ENCODE data around the gene GALNT9.
"Not testable (repeated sequence)": the region's sequence is repeated elsewhere in the genome, so short reads cannot be mapped to it uniquely, and the experiment has no call there.

GALNT9 gene

GRCh38 chr12:132249689-132250478 is 79.5 kb downstream of the GALNT9 start:
- H3K4me1 ChIP-seq (ENCODE audit: control insufficient read depth, insufficient read depth, low read length, unreplicated experiment): no peaks in the 10 kb centered on the region
- H3K27me3 ChIP-seq (ENCODE audit: insufficient read depth, low read length): 0 out of 2 replicates have a peak, but pooled peaks cover 3% of the 10 kb centered on the region
- H3K27ac ChIP-seq (ENCODE audit: low read depth, low read length): no peak overlapping the region
- no peak overlapping the region for H3K4me3 ChIP-seq (ENCODE audit: low read depth, low read length)
- H3K36me3 ChIP-seq (ENCODE audit: insufficient read depth, low read length): no peaks in the 10 kb centered on the region
- H2AFZ ChIP-seq (ENCODE audit: low read length, unreplicated experiment): no peak overlapping the region
- H3K79me2 ChIP-seq (ENCODE audit: control insufficient read depth, insufficient read depth, low read length, unreplicated experiment): no peaks in the 10 kb centered on the region

DNA sequence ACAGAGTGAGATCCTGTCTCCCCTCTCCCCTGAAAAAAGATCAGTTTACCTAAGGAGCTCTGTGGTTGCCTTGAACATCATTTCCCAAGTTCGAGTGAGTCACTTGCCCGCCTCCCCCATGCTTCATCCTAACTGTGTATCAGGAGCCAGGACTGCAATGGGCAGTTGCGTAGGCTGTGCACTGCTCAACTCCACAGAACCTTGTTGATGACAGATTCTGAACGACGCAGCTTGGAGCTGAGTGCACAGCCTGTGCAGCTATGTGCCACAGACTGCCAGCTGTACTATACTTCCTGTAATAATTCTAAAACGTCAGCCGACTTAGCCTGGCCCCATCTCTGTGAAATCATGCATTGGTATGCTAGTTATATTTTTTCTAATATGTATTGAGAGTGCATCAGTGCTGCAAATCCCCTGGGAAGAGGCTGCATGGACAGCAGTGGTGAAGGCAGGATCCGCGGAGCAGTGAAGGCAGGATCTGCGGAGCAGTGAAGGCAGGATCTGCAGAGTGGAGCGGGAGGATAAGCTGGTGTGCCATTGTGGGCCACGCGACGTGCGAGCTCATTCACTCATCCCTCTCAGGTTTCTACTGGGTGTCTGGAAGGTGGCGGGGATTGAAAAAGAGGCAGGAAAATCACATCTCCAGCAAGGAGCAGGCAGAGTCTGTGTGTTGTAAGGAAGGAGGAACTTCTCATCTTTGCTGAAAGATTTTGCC is 80.8 kb downstream of the GALNT9 start:
- no peaks in the 10 kb centered on the region for H3K27me3 ChIP-seq (ENCODE audit: insufficient read depth, low read length)
- H3K4me1 ChIP-seq (ENCODE audit: control insufficient read depth, insufficient read depth, low read length, unreplicated experiment): no peaks in the 10 kb centered on the region
- H2AFZ ChIP-seq (ENCODE audit: low read length, unreplicated experiment): no peak overlapping the region
- no peaks in the 10 kb centered on the region for H3K79me2 ChIP-seq (ENCODE audit: control insufficient read depth, insufficient read depth, low read length, unreplicated experiment)
- no peak overlapping the region for H3K4me3 ChIP-seq (ENCODE audit: low read depth, low read length)
- H3K27ac ChIP-seq (ENCODE audit: low read depth, low read length): no peak overlapping the region
- H3K36me3 ChIP-seq (ENCODE audit: insufficient read depth, low read length): no peaks in the 10 kb centered on the region

DNA sequence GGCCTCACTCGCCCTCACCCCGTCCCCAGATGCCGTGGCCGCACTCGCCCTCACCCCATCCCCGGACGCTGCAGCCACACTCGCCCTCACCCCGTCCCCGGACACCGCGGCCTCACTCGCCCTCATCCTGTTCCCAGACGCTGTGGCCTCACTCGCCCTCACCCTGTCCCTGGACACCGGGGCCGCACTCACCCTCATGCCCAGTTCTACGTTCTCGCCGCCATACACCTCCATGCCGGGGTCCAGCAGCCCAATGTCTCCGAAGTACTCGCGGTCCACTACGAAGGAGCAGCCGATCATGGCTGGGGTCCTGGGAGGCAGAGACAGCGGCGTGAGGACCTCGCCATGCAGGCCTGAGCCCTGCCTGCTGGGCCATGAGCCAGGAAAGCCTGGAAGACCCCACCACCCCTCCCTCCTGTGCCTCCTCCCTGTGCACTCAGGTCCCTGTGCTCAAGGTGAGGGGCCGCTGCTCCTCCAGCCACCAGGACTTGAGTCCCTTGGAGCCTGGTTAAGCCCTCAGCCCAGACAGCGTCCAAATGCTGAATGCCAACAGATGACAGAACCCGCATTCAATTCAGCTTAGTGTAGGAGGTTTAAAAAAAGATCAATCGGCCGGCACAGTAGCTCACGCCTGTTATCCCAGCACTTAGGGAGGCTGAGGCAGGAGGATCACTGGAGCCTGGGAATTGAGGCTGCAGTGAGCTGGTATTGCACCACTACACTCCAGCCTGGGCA is 81.5 kb downstream of the GALNT9 start:
- no peak overlapping the region for H2AFZ ChIP-seq (ENCODE audit: low read length, unreplicated experiment)
- no peaks in the 10 kb centered on the region for H3K27me3 ChIP-seq (ENCODE audit: insufficient read depth, low read length)
- no peaks in the 10 kb centered on the region for H3K4me1 ChIP-seq (ENCODE audit: control insufficient read depth, insufficient read depth, low read length, unreplicated experiment)
- H3K27ac ChIP-seq (ENCODE audit: low read depth, low read length): no peak overlapping the region
- no peak overlapping the region for H3K4me3 ChIP-seq (ENCODE audit: low read depth, low read length)
- H3K36me3 ChIP-seq (ENCODE audit: insufficient read depth, low read length): no peaks in the 10 kb centered on the region
- H3K79me2 ChIP-seq (ENCODE audit: control insufficient read depth, insufficient read depth, low read length, unreplicated experiment): no peaks in the 10 kb centered on the region

DNA sequence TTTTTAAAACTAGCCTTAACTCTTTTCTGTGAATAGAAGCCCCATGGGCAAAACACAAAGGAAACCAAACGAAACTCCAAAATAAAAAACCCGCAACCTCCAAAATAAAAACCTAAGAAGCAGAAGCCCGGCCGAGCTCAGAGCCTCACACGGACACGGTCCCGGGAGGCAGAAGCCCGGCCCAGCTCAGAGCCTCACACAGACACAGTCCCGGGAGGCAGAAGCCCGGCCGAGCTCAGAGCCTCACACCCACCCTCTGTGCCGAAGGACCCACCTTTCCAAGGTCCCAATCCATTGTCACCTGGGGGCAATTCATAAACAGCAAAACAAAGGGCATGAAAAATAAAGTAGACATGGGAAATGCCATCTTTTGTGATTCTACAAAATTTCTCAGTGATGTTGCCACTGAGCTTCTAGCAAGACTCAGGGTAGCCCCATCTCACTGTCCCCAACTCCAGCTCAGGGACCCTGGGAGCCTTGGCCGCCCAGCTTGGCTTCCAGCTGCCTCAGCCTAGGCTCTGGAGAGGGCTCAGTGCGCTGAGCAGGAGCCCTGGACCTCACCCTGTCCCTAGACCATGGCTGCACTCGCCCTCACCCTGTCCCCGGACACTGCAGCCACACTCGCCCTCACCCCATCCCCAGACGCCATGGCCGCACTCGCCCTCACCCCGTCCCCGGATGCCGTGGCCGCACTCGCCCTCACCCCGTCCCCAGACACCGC is 82.2 kb downstream of the GALNT9 start:
- Histone ChIP-seq H3K4me1 (ENCODE audit: control insufficient read depth, insufficient read depth, low read length, unreplicated experiment) (no peaks in the 10 kb centered on the region), H3K27me3 (ENCODE audit: insufficient read depth, low read length) (no peaks in the 10 kb centered on the region), H3K36me3 (ENCODE audit: insufficient read depth, low read length) (no peaks in the 10 kb centered on the region), H3K79me2 (ENCODE audit: control insufficient read depth, insufficient read depth, low read length, unreplicated experiment) (no peaks in the 10 kb centered on the region), H2AFZ (ENCODE audit: low read length, unreplicated experiment) (no peak overlapping the region), H3K4me3 (ENCODE audit: low read depth, low read length) (no peak overlapping the region), H3K27ac (ENCODE audit: low read depth, low read length) (no peak overlapping the region)

- Histone ChIP-seq H3K27me3 (ENCODE audit: insufficient read depth, low read length) (no peaks in the 10 kb centered on the region), H3K4me1 (ENCODE audit: control insufficient read depth, insufficient read depth, low read length, unreplicated experiment) (no peaks in the 10 kb centered on the region), H3K27ac (ENCODE audit: low read depth, low read length) (no peak overlapping the region), H3K79me2 (ENCODE audit: control insufficient read depth, insufficient read depth, low read length, unreplicated experiment) (no peaks in the 10 kb centered on the region), H3K4me3 (ENCODE audit: low read depth, low read length) (no peak overlapping the region), H2AFZ (ENCODE audit: low read length, unreplicated experiment) (no peak overlapping the region), H3K36me3 (ENCODE audit: insufficient read depth, low read length) (no peaks in the 10 kb centered on the region)
These were observed 83.8 kb downstream of the GALNT9 start for GRCh38 chr12:132245521-132246101.

GRCh38 chr12:132244724-132245295 is 84.6 kb downstream of the GALNT9 start:
- Histone ChIP-seq H3K4me3 (ENCODE audit: low read depth, low read length) (no peak overlapping the region), H3K27ac (ENCODE audit: low read depth, low read length) (no peak overlapping the region), H3K36me3 (ENCODE audit: insufficient read depth, low read length) (no peaks in the 10 kb centered on the region), H3K27me3 (ENCODE audit: insufficient read depth, low read length) (no peaks in the 10 kb centered on the region), H3K4me1 (ENCODE audit: control insufficient read depth, insufficient read depth, low read length, unreplicated experiment) (no peaks in the 10 kb centered on the region), H3K79me2 (ENCODE audit: control insufficient read depth, insufficient read depth, low read length, unreplicated experiment) (no peaks in the 10 kb centered on the region), H2AFZ (ENCODE audit: low read length, unreplicated experiment) (no peak overlapping the region)

DNA sequence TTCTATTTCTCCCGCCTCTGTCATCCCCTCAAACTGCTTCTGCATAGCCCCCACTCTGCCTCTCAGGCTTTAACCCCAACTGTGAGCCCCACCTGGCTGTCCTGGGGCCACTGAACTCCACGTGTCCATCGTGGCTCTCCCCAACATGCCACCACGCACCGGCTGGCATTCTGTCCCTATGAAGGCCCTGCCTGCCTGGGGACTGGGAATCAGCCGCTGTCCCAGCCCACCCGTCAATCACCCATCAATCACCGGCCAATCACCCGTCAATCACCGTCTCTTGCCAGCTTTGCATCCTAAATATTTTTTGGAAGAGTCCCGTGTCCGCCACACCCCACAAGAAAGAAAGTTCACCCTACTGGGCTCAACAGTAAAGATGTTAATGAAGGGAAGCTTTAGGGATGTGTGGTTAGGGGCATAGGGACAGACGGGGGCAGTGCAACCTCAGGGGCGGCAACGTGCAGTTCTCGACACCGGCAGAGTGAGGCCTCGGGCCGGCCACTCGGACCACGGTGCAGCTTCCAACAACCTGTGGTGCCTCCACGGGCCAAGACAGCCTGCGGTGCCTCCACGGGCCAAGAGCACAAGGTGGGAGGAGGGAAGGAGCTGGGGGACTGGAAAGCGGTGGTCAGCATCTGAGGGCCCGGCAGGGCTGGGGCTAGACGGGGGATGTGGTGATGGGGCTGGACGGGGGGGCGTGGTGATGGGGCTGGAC is 85.6 kb downstream of the GALNT9 start:
- no peak overlapping the region for H3K4me3 ChIP-seq (ENCODE audit: low read depth, low read length)
- H3K27me3 ChIP-seq (ENCODE audit: insufficient read depth, low read length): no peaks in the 10 kb centered on the region
- no peaks in the 10 kb centered on the region for H3K79me2 ChIP-seq (ENCODE audit: control insufficient read depth, insufficient read depth, low read length, unreplicated experiment)
- no peaks in the 10 kb centered on the region for H3K4me1 ChIP-seq (ENCODE audit: control insufficient read depth, insufficient read depth, low read length, unreplicated experiment)
- no peak overlapping the region for H3K27ac ChIP-seq (ENCODE audit: low read depth, low read length)
- no peaks in the 10 kb centered on the region for H3K36me3 ChIP-seq (ENCODE audit: insufficient read depth, low read length)
- no peak overlapping the region for H2AFZ ChIP-seq (ENCODE audit: low read length, unreplicated experiment)

- not testable (repeated sequence) for H3K4me3 ChIP-seq (ENCODE audit: low read depth, low read length); H3K27ac ChIP-seq (ENCODE audit: low read depth, low read length)
These were observed 86.2 kb downstream of the GALNT9 start for GRCh38 chr12:132243171-132243570.

DNA sequence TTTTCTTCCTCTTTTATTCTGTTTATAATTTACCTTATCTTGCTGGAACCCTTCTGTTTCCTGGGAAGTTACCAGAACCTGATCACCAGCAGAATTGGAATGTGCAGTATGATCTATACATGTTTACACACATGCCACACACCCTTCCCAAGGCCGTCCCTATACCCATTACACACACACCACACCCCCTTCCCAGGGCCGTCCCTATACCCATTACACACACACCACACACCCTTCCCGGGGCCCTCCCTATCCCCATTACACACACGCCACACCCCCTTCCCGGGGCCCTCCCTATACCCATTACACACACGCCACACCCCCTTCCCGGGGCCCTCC is 88.8 kb downstream of the GALNT9 start:
- not testable (repeated sequence) for H3K4me3 ChIP-seq (ENCODE audit: low read depth, low read length); H2AFZ ChIP-seq (ENCODE audit: low read length, unreplicated experiment); H3K36me3 ChIP-seq (ENCODE audit: insufficient read depth, low read length); H3K79me2 ChIP-seq (ENCODE audit: control insufficient read depth, insufficient read depth, low read length, unreplicated experiment); H3K4me1 ChIP-seq (ENCODE audit: control insufficient read depth, insufficient read depth, low read length, unreplicated experiment); H3K27ac ChIP-seq (ENCODE audit: low read depth, low read length); H3K27me3 ChIP-seq (ENCODE audit: insufficient read depth, low read length)

More at GRCh38 chr12:132243171-132243570, 86.2 kb downstream of the GALNT9 start:
- not testable (repeated sequence) for H3K79me2 ChIP-seq (ENCODE audit: control insufficient read depth, insufficient read depth, low read length, unreplicated experiment); H3K36me3 ChIP-seq (ENCODE audit: insufficient read depth, low read length); H3K4me1 ChIP-seq (ENCODE audit: control insufficient read depth, insufficient read depth, low read length, unreplicated experiment); H3K27me3 ChIP-seq (ENCODE audit: insufficient read depth, low read length); H2AFZ ChIP-seq (ENCODE audit: low read length, unreplicated experiment)

All from ACC112 (cell line).